Hematopoietic multipotent progenitor cell treated with erythropoietin and hydrocortisone succinate and interleukin-3 and kit ligand, for 8 days (in vitro differentiated cells): ENCODE measurements around the gene PCDH7.
A peak's percentile ranks its signal among the peaks of the same experiment; 100 is the strongest.

ENCODE experiments used
- DNase-seq: peaks from one replicate; pipeline ENCODE4 v3.0.0-alpha.2; 2015

Gene PCDH7

DNA sequence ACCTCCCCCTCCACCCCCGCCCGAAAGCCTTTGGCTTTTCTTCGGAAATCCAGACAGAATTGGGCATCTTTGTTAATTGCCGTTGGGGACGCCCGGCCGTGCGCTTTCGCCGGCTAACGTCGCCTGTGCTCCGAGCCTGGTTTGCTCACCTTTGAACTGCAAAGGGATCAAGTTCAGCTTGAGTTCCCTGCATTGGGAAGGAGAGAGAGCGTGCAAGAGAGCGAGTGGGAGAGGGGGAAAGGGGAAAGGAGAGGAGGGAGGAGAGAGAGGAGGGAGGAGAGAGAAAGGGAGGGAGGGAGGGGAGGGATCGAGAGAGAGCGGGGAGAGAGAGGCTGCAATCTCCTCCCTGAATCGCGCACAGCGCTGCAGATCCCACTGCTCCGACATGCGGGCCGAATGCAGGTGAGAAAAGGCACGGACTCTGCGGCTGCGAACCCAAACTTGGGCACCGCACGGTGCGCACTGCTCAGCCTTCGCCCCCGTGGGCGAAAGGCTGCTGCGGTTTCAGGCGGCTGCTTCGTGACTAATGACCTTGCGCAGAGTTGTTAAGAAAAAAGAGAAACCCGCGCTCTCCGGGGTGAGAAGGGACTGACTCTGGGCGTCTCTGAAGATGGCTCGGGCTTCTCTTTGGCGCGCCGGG lies at the start of gene PCDH7:
PCDH7 (plus strand) TSS at position 349 of the 640 bp plus-strand sequence. CDS start 1,054 bp downstream, outside the sequence.
- DNase-seq = no peak

DNA sequence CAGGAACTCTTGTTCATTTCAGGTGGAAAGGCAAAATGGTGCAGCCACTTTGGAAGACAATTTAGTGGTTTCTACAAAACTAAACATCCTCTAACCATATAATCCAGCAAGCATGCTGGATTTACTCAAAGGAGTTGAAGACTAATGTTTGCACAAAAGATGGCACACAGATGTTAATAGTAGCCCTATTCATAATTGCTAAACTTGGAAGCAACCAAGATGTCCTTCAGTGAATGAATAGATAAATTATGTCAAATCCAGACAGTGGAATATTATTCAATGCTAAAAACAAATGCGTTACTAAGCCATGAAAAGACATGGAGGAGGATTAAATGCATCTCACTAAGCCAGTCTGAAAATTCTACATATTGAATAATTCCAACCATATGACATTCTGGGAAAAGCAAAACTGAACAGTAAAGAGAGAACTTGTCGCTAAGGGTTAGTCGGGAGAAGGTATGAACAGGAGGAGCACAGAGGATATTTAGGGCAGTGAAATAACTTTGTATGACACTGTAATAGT lies 48.2 kb upstream of the PCDH7 start:
- DNase-seq = no peak

- DNase-seq = no peak
Observed at GRCh38 chr4:30696191-30696590, 24.0 kb upstream of the PCDH7 start.

DNA sequence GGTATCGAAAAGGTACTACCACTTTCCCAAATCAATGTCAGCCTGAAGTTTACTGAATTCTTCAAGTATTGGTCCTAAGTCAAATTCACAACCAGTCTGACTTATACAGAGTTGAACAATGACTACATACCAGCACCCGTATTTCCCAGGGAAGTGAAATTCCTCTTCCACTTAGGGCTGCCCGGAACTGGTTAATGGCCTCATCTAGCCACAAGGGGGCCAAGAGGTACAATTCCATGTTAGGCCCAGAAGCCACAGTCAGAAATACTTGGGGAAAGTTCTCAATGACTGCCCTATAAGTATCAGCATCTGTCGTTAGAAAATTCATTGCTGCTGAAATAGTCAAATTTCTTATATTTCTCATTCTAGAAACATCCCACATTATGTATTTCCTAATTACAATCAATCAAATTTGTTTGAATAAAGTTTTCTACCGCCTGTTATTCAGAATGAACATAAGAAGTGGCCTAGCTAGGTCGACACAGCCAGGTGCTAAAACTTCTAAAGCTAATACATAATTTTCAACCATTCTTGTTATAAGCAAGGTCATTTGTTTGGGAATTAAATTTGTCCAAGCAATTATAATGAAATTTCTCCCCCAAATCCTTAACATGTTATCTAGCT lies 5.6 kb upstream of the PCDH7 start:
- peak; percentile 36 for DNase-seq

- DNase-seq = peak; percentile 7
Observed at GRCh38 chr4:30716158-30716557, 4.0 kb upstream of the PCDH7 start.

- no peak for DNase-seq
Observed at GRCh38 chr4:30716681-30717207, 3.4 kb upstream of the PCDH7 start.

- DNase-seq = no peak
Observed at GRCh38 chr4:30717208-30718020, 2.8 kb upstream of the PCDH7 start.

- DNase-seq = no peak
Observed at GRCh38 chr4:30718021-30718542, 2.1 kb upstream of the PCDH7 start.

DNA sequence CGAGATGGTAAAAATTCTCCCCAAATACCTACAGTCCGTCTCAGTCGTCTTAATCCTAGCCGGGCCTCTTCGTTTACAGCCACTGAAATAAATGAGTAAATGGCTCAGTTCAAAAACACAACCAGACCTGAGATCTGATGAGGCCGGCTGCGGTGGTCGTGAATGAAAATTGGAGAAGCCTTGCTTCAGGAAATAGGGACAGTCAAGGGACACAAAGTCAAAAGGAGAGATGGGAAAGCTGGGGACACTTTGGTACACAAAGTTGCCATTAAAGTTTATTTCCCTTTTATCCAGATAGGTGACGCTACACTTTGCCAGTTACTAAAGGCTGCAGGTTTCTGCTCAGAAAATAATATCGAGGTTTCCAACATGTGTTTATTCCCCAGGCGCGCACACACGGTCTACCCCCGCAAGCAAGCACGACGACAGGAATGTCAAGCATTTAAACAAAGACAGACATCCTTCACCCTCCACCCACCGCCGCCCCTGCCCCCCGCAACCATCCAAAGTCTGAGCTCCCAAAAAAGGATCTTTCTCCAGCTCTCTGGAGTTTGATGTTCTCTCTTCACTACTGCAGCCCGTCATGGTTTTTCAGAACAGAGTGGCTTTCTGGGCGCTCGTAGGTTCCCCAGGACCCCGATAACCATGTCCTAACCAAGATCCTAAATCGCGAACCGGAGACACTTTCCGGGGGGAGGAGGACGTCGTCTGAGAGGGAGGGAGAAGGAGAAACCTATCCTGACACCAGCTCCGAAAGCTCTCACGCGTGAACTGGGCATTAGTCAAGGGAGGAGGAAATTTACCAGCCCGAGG lies 1.3 kb upstream of the PCDH7 start:
- no peak for DNase-seq

GRCh38 chr4:30719454-30720020 lies 632 bp upstream of the PCDH7 start:
- DNase-seq = no peak

DNA sequence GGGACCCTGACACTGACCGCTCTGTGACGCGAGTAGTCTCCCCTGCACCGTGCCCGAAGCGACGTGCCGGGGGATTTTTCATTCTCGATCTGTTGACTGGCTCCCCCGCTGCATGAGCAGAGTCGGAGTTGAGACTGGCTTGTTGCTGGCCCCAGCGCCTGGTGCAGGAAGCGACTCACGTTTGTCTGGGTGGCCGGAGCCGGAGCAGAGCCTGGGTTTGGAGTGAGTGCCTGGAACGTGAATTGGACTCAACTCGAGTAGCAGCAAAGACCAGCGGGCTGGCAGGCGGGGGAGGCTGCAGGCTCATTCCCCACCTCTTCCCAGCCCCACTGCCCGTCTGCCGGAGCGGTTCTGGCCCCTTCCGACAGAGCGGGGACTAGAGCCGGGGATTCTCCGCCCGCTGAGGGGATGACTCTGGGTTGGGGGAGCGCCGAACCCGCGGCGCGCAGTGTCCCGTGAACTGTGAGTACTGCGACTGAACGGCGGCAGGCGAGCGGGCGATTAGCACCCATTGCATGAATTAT lies 554 bp downstream of the PCDH7 start:
- DNase-seq = no peak

DNA sequence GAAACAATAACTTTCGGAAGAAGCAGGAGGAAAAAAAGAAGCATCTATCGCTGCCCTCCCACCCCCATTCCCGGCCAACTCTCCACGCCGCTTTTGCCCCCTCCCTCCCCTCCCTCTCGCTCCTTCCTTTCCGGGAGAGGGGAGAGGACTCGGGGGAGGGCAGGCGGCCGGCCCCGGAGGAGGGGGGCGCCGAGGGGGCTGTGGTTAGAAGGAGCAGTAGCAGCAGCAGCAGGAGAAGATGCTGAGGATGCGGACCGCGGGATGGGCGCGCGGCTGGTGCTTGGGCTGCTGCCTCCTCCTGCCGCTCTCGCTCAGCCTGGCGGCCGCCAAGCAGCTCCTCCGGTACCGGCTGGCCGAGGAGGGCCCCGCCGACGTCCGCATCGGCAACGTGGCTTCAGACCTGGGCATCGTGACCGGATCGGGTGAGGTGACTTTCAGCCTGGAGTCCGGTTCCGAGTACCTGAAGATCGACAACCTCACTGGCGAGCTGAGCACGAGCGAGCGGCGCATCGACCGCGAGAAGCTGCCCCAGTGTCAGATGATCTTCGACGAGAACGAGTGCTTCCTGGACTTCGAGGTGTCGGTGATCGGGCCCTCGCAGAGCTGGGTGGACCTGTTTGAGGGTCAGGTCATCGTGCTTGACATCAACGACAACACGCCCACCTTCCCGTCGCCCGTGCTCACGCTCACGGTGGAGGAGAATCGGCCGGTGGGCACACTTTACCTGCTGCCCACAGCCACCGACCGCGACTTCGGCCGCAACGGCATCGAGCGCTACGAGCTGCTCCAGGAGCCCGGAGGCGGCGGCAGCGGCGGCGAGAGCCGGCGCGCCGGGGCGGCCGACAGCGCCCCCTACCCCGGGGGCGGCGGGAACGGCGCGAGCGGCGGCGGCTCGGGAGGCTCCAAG lies 1.3 kb downstream of the PCDH7 start:
- DNase-seq = peak; percentile 4

- DNase-seq = no peak
Observed at GRCh38 chr4:30722092-30722358, 1.9 kb downstream of the PCDH7 start.

GRCh38 chr4:30722359-30723200 lies 2.4 kb downstream of the PCDH7 start:
- DNase-seq = no peak

DNA sequence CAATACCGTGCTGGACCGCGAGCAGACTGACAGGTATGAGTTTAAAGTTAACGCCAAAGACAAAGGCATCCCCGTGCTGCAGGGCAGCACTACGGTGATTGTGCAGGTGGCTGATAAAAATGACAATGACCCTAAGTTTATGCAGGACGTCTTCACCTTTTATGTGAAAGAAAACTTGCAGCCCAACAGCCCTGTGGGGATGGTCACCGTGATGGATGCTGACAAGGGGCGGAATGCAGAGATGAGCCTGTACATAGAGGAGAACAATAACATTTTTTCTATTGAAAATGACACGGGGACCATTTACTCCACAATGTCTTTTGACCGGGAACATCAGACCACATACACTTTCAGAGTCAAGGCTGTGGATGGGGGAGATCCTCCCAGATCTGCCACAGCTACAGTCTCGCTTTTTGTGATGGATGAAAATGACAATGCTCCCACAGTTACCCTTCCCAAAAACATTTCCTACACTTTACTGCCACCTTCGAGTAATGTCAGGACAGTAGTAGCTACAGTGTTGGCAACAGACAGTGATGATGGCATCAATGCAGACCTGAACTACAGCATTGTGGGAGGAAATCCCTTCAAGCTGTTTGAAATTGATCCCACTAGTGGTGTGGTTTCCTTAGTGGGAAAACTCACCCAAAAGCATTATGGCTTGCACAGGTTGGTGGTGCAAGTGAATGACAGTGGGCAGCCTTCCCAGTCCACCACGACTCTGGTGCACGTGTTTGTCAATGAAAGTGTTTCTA lies 3.2 kb downstream of the PCDH7 start:
- DNase-seq = no peak

DNA sequence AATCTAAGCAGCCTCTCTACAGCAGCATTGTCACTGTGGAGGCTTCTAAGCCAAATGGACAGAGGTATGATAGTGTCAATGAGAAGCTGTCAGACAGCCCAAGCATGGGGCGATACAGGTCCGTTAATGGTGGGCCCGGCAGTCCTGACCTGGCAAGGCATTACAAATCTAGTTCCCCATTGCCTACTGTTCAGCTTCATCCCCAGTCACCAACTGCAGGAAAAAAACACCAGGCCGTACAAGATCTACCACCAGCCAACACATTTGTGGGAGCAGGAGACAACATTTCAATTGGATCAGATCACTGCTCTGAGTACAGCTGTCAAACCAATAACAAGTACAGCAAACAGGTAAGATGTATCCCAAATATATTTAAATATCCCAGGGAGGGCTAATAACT lies 4.1 kb downstream of the PCDH7 start:
- no peak for DNase-seq

DNA sequence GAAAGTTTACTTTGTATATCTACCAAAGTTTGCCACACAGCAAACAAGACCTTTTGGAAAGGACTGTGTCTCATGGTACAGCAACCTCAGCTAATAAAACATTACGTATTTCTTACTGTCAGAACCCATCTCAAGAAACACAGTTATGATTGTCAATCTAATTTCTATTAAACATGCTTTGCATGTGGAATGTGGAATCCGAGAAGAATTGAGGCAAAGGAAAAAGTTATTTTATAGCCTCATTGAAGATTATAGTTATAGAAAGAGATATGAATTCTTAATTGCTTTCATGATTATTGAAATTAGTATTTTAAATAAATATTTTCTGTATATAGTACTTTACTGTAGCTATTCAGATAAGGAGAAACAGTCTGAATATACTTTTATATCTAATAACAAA lies 5.4 kb downstream of the PCDH7 start:
- no peak for DNase-seq

DNA sequence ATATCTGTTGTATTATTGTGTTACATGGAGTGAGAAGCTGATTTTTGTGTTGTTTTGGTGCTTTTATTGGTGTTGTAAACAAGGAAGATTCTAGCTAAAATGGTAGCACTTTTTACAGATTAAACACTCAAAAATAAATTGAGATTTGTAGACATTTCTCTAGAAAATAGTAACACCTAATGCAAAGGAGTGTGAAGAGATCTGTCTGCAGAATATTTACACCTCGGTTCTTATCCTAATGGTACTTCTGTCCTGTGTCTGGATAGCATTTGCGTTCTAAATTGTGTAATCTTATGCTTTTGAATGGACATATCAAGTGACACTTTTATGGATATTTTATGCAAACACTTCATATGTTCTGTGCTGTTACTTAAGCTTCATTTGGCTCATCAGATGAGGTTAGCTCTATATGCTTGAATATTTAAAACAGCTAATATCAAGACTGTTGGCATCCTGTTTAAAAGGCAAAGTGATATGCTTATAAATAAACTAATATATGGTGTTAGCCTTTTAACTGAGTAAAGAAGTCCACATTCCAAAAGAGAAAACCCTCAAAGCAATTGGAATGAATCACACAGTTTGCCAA lies 6.0 kb downstream of the PCDH7 start:
- no peak for DNase-seq

- no peak for DNase-seq
Observed at GRCh38 chr4:30727409-30727808, 7.2 kb downstream of the PCDH7 start.
